ENCODE results near the gene STARD8. TPM values are rescaled to one million over a fixed set of nuclear protein-coding genes. Genes with fewer than 3 reads are reported as not detected.
"Not testable (repeated sequence)": the region's sequence is repeated elsewhere in the genome, so short reads cannot be mapped to it uniquely, and the experiment has no call there.

Gene STARD8
- total RNA-seq, 1 experiment from 2014 or later: 0.45 TPM

DNA sequence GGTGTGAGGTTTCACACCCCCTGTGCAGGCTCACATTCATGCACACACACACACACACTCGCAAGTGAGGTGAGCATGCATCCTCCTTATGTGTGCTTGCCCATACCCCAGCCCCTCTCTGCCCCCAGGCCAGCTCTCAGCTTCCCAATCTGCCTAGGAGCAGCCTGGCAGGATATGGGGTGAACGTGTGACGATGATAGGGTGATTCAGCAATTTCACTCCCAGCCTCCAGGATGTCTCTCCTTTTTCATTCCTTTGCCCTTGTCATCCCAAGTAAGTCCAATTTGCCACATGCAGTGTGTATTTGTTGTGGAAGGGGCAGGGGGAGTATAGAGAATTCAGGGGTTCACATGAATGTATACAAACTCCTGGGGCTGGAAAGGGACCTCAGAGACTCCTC, 7.2 kb downstream of the STARD8 start:
- H3K4me1 Mint-ChIP-seq (ENCODE audit: low read depth, unreplicated experiment): no peaks in the 10 kb centered on the region
- no peaks in the 10 kb centered on the region for H3K9me3 Mint-ChIP-seq (ENCODE audit: low read depth, unreplicated experiment)
- CTCF ChIA-PET: no interaction called here
- TF ChIP-seq, protein P1, sequence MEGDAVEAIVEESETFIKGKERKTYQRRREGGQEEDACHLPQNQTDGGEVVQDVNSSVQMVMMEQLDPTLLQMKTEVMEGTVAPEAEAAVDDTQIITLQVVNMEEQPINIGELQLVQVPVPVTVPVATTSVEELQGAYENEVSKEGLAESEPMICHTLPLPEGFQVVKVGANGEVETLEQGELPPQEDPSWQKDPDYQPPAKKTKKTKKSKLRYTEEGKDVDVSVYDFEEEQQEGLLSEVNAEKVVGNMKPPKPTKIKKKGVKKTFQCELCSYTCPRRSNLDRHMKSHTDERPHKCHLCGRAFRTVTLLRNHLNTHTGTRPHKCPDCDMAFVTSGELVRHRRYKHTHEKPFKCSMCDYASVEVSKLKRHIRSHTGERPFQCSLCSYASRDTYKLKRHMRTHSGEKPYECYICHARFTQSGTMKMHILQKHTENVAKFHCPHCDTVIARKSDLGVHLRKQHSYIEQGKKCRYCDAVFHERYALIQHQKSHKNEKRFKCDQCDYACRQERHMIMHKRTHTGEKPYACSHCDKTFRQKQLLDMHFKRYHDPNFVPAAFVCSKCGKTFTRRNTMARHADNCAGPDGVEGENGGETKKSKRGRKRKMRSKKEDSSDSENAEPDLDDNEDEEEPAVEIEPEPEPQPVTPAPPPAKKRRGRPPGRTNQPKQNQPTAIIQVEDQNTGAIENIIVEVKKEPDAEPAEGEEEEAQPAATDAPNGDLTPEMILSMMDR (IDR thresholded peaks at IDR 0.05; ENCODE audit: unreplicated experiment): no peak
- peaks cover 1% of the 10 kb centered on the region for H3K27me3 Mint-ChIP-seq (ENCODE audit: unreplicated experiment)
- no peaks in the 10 kb centered on the region for H3K36me3 Mint-ChIP-seq (ENCODE audit: insufficient read depth, unreplicated experiment)
- no peak overlapping the region for H3K4me3 Mint-ChIP-seq (ENCODE audit: low read depth, unreplicated experiment)
- no peak for DNase-seq
- H3K27ac Mint-ChIP-seq (ENCODE audit: unreplicated experiment): no peak overlapping the region
- intact Hi-C loops (cut with micrococcal nuclease; ENCODE audit: unreplicated experiment): no loop called here
- BruUV-seq (replicated peaks): no TSS peak

DNA sequence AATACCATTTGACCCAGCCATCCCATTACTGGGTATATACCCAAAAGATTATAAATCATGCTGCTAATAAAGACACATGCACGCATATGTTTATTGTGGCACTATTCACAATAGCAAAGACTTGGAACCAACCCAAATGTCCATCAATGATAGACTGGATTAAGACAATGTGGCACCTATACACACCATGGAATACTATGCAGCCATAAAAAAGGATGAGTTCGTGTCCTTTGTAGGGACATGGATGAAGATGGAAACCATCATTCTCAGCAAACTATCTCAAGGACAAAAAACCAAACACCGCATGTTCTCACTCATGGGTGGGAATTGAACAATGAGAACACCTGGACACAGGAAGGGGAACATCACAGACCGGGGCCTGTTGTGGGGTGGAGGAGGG, 9.0 kb downstream of the STARD8 start:
- H3K4me1 Mint-ChIP-seq (ENCODE audit: low read depth, unreplicated experiment); intact Hi-C loops (cut with micrococcal nuclease; ENCODE audit: unreplicated experiment); CTCF ChIA-PET; H3K27ac Mint-ChIP-seq (ENCODE audit: unreplicated experiment); H3K36me3 Mint-ChIP-seq (ENCODE audit: insufficient read depth, unreplicated experiment); H3K4me3 Mint-ChIP-seq (ENCODE audit: low read depth, unreplicated experiment); DNase-seq; BruUV-seq (replicated peaks); H3K9me3 Mint-ChIP-seq (ENCODE audit: low read depth, unreplicated experiment); H3K27me3 Mint-ChIP-seq (ENCODE audit: unreplicated experiment): not testable (repeated sequence)

- BruUV-seq (replicated peaks): no TSS peak
- CTCF ChIA-PET: no interaction called here
- H3K36me3 Mint-ChIP-seq (ENCODE audit: insufficient read depth, unreplicated experiment): no peaks in the 10 kb centered on the region
Observed at GRCh38 chrX:68658530-68658929, 11.1 kb downstream of the STARD8 start.

GRCh38 chrX:68659385-68659784, 11.9 kb downstream of the STARD8 start:
- CTCF ChIA-PET: no interaction called here
- H3K4me3 Mint-ChIP-seq (ENCODE audit: low read depth, unreplicated experiment): no peak overlapping the region
- H3K9me3 Mint-ChIP-seq (ENCODE audit: low read depth, unreplicated experiment): no peaks in the 10 kb centered on the region
- no TSS peak for BruUV-seq (replicated peaks)
- H3K27me3 Mint-ChIP-seq (ENCODE audit: unreplicated experiment): peaks cover 35% of the 10 kb centered on the region
- DNase-seq: no peak
- no peak overlapping the region for H3K27ac Mint-ChIP-seq (ENCODE audit: unreplicated experiment)
- intact Hi-C loops (cut with micrococcal nuclease; ENCODE audit: unreplicated experiment): no loop called here
- TF ChIP-seq, protein P1 (IDR thresholded peaks at IDR 0.05; ENCODE audit: unreplicated experiment): no peak
- no peaks in the 10 kb centered on the region for H3K36me3 Mint-ChIP-seq (ENCODE audit: insufficient read depth, unreplicated experiment)
- H3K4me1 Mint-ChIP-seq (ENCODE audit: low read depth, unreplicated experiment): no peaks in the 10 kb centered on the region

More at GRCh38 chrX:68658530-68658929, 11.1 kb downstream of the STARD8 start:
- Mint-ChIP-seq H3K27me3 (ENCODE audit: unreplicated experiment) (peaks cover 26% of the 10 kb centered on the region), H3K9me3 (ENCODE audit: low read depth, unreplicated experiment) (no peaks in the 10 kb centered on the region), H3K4me3 (ENCODE audit: low read depth, unreplicated experiment) (no peak overlapping the region), H3K4me1 (ENCODE audit: low read depth, unreplicated experiment) (no peaks in the 10 kb centered on the region), H3K27ac (ENCODE audit: unreplicated experiment) (no peak overlapping the region)
- no peak for DNase-seq
- intact Hi-C loops (cut with micrococcal nuclease; ENCODE audit: unreplicated experiment): no loop called here
- TF ChIP-seq, protein P1 (IDR thresholded peaks at IDR 0.05; ENCODE audit: unreplicated experiment): no peak

- Mint-ChIP-seq H3K4me3 (ENCODE audit: low read depth, unreplicated experiment) (no peak overlapping the region), H3K9me3 (ENCODE audit: low read depth, unreplicated experiment) (no peaks in the 10 kb centered on the region), H3K27me3 (ENCODE audit: unreplicated experiment) (peaks cover 35% of the 10 kb centered on the region), H3K36me3 (ENCODE audit: insufficient read depth, unreplicated experiment) (no peaks in the 10 kb centered on the region), H3K4me1 (ENCODE audit: low read depth, unreplicated experiment) (no peaks in the 10 kb centered on the region), H3K27ac (ENCODE audit: unreplicated experiment) (no peak overlapping the region)
- CTCF ChIA-PET: interaction anchor here (0.5 kb wide), 2 partner anchors 32 to 124 kb away, joined by 3 to 5 read pairs; no protein-coding TSS in a partner anchor
- DNase-seq: no peak
- no TSS peak for BruUV-seq (replicated peaks)
- intact Hi-C loops (cut with micrococcal nuclease; ENCODE audit: unreplicated experiment): no loop called here
- TF ChIP-seq, protein P1 (IDR thresholded peaks at IDR 0.05; ENCODE audit: unreplicated experiment): no peak
Observed at GRCh38 chrX:68659786-68660185, 12.3 kb downstream of the STARD8 start.
